EH (cell line): ENCODE results near the gene FOXC1.

Experiments
- DNase-seq: peaks from one replicate; pipeline ENCODE4 v3.0.0-alpha.2; 2015; ENCODE audit warnings: low read depth

The FOXC1 gene

GRCh38 chr6:1643830-1644445 is 34.2 kb downstream of the FOXC1 start:
- DNase-seq: no peak

DNA sequence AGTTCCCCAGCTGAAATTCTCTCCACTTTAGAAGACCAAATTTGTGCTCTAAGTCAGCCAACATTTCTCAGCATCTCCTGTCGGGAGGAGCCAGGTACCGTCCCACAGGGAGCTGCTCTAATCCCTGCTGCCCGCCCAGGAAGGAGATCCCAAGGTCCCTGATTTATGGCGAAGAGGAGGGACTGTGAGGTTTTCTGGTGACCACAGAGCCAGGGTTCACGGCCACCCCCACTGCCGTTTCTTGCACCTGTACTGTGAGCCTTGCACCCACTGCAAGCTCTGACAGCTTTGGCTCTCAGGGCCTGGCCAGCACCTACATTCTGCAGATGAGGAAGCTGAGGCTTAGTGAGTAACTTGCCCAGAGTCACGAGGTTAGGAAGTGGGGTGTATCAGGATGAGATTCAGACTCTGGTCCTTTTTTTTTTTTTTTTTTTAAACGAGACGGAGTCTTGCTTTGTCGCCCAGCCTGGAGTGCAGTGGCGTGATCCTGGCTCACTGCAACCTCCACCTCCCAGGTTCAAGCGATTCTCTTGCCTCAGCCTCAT is 34.9 kb downstream of the FOXC1 start:
- no peak for DNase-seq

DNA sequence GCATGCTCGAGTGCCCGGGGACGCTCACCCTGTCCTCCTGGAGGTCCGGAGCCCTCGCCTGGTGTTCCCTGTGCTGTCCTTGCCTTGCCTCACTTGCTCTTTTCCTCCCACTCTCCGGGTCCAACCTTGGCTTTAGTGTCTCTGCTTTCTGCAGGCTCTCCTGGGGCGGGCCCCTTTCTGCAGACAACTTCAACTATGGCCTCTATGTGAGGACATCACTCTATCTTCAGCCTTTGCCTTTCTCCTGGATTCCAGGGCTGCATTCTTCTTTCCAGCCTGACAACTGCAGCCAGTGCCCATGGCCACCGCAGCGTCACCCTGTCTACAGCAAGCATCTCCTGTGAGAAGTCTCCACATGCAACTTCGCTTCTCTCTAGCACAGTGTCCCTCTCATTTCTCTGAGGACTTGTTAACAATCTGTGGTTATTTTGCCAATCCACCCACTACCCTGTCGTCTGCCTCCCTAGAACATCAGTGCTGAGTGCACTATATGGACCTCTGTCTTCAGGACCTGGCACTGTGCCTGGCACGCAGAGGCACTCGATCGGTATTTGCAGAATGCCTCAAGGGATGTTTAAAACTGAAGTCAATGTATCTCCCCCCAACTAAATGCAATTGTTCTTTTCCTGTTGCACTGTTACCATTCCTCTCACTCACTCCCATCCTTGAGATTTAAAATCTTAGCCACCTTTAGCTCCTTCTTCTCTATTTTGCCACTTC is 35.9 kb downstream of the FOXC1 start:
- peak; percentile 55 for DNase-seq

- DNase-seq: no peak
These were observed 41.6 kb downstream of the FOXC1 start for GRCh38 chr6:1651362-1651761.

GRCh38 chr6:1652842-1653241 is 43.1 kb downstream of the FOXC1 start:
- DNase-seq: no peak

- no peak for DNase-seq
These were observed 44.3 kb downstream of the FOXC1 start for GRCh38 chr6:1654054-1654453.

- no peak for DNase-seq
These were observed 47.5 kb downstream of the FOXC1 start for GRCh38 chr6:1657116-1657770.

DNA sequence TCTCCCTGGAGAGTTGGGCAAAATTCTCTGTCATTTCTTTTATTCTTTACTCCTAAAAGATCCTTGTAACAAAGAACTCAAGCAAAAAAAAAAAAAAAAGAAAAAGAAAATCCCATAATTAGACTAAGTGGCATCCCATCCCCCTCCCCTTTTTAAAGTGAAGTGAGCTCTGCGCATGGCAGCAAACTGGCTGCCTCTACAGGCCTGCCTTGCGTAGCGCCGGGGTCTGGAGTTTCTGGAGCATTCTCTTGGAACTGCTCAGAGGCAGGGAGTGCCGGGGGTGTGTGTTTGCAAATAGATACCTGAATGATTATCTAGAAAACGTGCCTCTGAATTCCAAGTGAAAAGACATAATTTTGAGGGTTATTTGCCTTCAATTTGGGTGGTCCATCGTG is 48.1 kb downstream of the FOXC1 start:
- no peak for DNase-seq

- DNase-seq: no peak
These were observed 48.7 kb downstream of the FOXC1 start for GRCh38 chr6:1658212-1659005.

GRCh38 chr6:1659816-1660215 is 50.1 kb downstream of the FOXC1 start:
- DNase-seq: no peak

DNA sequence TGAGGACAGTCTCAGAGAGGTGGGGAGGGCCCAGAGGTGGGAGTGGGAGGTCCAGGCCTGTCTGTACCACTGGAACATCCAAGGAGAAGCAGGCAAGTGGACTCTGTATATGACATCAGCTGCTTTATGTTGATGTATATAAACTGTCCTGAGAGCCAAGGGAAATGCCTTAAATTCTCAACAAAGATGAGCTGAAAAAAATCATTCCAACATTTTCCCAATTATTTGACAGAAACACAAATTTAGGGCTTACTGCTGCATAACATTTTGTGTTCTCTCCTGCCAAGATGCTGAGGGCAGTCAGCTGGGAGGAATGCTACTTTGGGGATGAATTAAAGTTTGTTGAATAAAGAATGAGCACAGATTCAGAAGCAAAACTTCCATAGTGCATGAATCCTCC is 52.8 kb downstream of the FOXC1 start:
- peak; percentile 74 for DNase-seq
